Neuronal stem cell (in vitro differentiated cells): Measurements from ENCODE around the gene TMEM108.

Experiments used
- DNase-seq: peaks from one replicate; pipeline ENCODE4 v3.0.0-alpha.2; 2013; ENCODE audit warnings: low spot score
- H2AFZ ChIP-seq: one replicate; pipeline ENCODE4 v1.6.1; 2013; ENCODE audit warnings: mild to moderate bottlenecking, low read length, inconsistent platforms
- H2AK5ac ChIP-seq: 2 replicates; pipeline ENCODE4 v1.6.1; 2013; ENCODE audit warnings: low read depth, mild to moderate bottlenecking, inconsistent platforms, low read length, moderate library complexity, mixed read lengths
- H2BK120ac ChIP-seq: 2 replicates; pipeline ENCODE4 v1.6.1; 2013; ENCODE audit warnings: low read depth, mild to moderate bottlenecking, inconsistent platforms, low read length, moderate library complexity, mixed read lengths
- H2BK12ac ChIP-seq: one replicate; pipeline ENCODE4 v1.6.1; 2013; ENCODE audit warnings: low read length, inconsistent platforms
- H2BK15ac ChIP-seq: 2 replicates; pipeline ENCODE4 v1.6.1; 2013; ENCODE audit warnings: mild to moderate bottlenecking, low read length, inconsistent platforms, mixed read lengths
- H2BK5ac ChIP-seq: one replicate; pipeline ENCODE4 v1.6.1; 2013; ENCODE audit warnings: inconsistent platforms, mild to moderate bottlenecking, low read length, moderate library complexity
- H3K14ac ChIP-seq: one replicate; pipeline ENCODE4 v1.6.1; 2013; ENCODE audit warnings: low read length, inconsistent platforms
- H3K18ac ChIP-seq: 2 replicates; pipeline ENCODE4 v1.6.1; 2013; ENCODE audit warnings: low read length, inconsistent platforms
- H3K23ac ChIP-seq: 2 replicates; pipeline ENCODE4 v1.6.1; 2013; ENCODE audit warnings: low read depth, mild to moderate bottlenecking, mixed read lengths, low read length, inconsistent platforms; ENCODE audit not compliant: poor library complexity
- H3K27ac ChIP-seq: replicated peaks from 3 replicates; pipeline ENCODE4 v1.5.1; 2013; ENCODE audit warnings: low read length, inconsistent platforms
- H3K27me3 ChIP-seq, 3 experiments: 2 replicates each; pipeline ENCODE4 v1.6.1; 2013; ENCODE audit warnings: low read length in 3 of 3, mild to moderate bottlenecking in 2 of 3, inconsistent platforms in 1 of 3, low read depth in 1 of 3, mixed read lengths in 1 of 3, moderate library complexity in 1 of 3; ENCODE audit not compliant: control insufficient read depth in 3 of 3, insufficient read depth in 3 of 3
- H3K36me3 ChIP-seq, 2 donors: replicated peaks in 1 of 2; 2 replicates each; pipeline ENCODE4 v1.6.1; 2013; ENCODE audit warnings: low read length in 2 of 2; ENCODE audit not compliant: control insufficient read depth in 2 of 2, insufficient read depth in 2 of 2
- H3K4ac ChIP-seq: 2 replicates; pipeline ENCODE4 v1.6.1; 2013; ENCODE audit warnings: inconsistent platforms, mild to moderate bottlenecking, low read length, moderate library complexity
- H3K4me1 ChIP-seq, 2 donors: 1 replicate in 1 of 2; 2 replicates in 1 of 2; pipeline ENCODE4 v1.6.1; 2013; ENCODE audit warnings: low read length in 2 of 2, low read depth in 1 of 2; ENCODE audit not compliant: control insufficient read depth in 2 of 2, insufficient read depth in 1 of 2
- H3K4me2 ChIP-seq: one replicate; pipeline ENCODE4 v1.6.1; 2013; ENCODE audit warnings: mild to moderate bottlenecking, low read length, inconsistent platforms; ENCODE audit not compliant: insufficient read depth, poor library complexity, severe bottlenecking
- H3K4me3 ChIP-seq, 2 donors: 2 replicates each; pipeline ENCODE4 v1.5.1; 2013; ENCODE audit warnings: low read length in 2 of 2, mild to moderate bottlenecking in 2 of 2, inconsistent platforms in 1 of 2, moderate library complexity in 1 of 2
- H3K79me1 ChIP-seq: one replicate; pipeline ENCODE4 v1.6.1; 2013; ENCODE audit warnings: low read depth, mild to moderate bottlenecking, inconsistent platforms, low read length, moderate library complexity
- H3K9ac ChIP-seq: one replicate; pipeline ENCODE4 v1.6.1; 2013; ENCODE audit warnings: mild to moderate bottlenecking, low read depth, low read length, inconsistent platforms; ENCODE audit not compliant: poor library complexity
- H3K9me3 ChIP-seq, 2 donors: replicated peaks in 1 of 2; 2 replicates each; pipeline versions ENCODE3 to v1.6.1; 2013; ENCODE audit warnings: low read length in 2 of 2, mild to moderate bottlenecking in 2 of 2, inconsistent platforms in 1 of 2, low read depth in 1 of 2, mixed read lengths in 1 of 2, moderate library complexity in 1 of 2; ENCODE audit not compliant: control insufficient read depth in 2 of 2, insufficient read depth in 1 of 2
- H4K8ac ChIP-seq: one replicate; pipeline ENCODE4 v1.6.1; 2013; ENCODE audit warnings: low read depth, mild to moderate bottlenecking, inconsistent platforms, low read length, moderate library complexity
- H4K91ac ChIP-seq: one replicate; pipeline ENCODE4 v1.6.1; 2013; ENCODE audit warnings: low read length, low read depth, mild to moderate bottlenecking, inconsistent platforms; ENCODE audit not compliant: poor library complexity
- WGBS, 2 donors: extraction: QIAGEN DNeasy Blood & Tissue Kit; methylation state at CpG; one replicate each; pipeline ENCODE4 v1.1.7; 2013; ENCODE audit warnings: missing lambda C conversion rate in 2 of 2, mixed read lengths in 1 of 2; ENCODE audit not compliant: insufficient read length in 2 of 2, insufficient replicate concordance in 1 of 2; ENCODE audit errors: extremely low coverage in 2 of 2; 5-methylcytosine and 5-hydroxymethylcytosine counted together

The TMEM108 gene

DNA sequence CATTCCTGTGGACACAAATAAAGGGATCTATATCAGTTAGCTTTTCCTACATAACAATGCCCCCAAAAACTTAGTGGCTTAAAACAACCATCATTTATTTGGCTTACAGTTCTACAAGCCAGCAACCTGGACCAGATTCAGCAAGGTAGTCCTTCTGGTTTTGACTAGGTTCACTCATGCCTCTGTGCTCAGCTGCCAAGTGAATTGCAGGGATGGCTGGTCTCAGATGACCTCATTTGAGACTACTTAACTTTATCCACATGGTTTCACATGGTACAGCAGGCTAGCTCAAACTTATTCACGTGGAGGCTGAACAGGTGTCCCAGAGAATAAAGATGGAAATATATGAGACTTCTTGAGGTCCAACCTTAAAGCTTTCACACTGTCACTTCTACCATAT is 242.4 kb downstream of the TMEM108 start:
- no peak overlapping the region for H2BK120ac ChIP-seq
- H3K79me1 ChIP-seq, result no peaks in the 10 kb centered on the region
- no CpG with 5 or more reads among the region's 1 CpG for WGBS, 2 donors
- H3K9ac ChIP-seq, result no peak overlapping the region
- H2BK5ac ChIP-seq, result no peak overlapping the region
- H4K91ac ChIP-seq, result no peak overlapping the region
- no peaks in the 10 kb centered on the region for H3K9me3 ChIP-seq
- H2BK12ac ChIP-seq, result no peak overlapping the region
- H3K27ac ChIP-seq, result no peak overlapping the region
- H3K4me1 ChIP-seq, result peaks cover 0 to 7% of the 10 kb centered on the region in 2 donors
- H3K4me3 ChIP-seq, result no peak overlapping the region
- H3K27me3 ChIP-seq, result no peaks in the 10 kb centered on the region
- no peak overlapping the region for H2BK15ac ChIP-seq
- DNase-seq, result no peak
- H2AFZ ChIP-seq, result no peak overlapping the region
- no peak overlapping the region for H3K23ac ChIP-seq
- H3K18ac ChIP-seq, result no peak overlapping the region
- H3K14ac ChIP-seq, result no peak overlapping the region
- H4K8ac ChIP-seq, result no peak overlapping the region
- no peak overlapping the region for H3K4me2 ChIP-seq
- no peaks in the 10 kb centered on the region for H3K36me3 ChIP-seq
- H3K4ac ChIP-seq, result no peak overlapping the region
- H2AK5ac ChIP-seq, result no peak overlapping the region

DNA sequence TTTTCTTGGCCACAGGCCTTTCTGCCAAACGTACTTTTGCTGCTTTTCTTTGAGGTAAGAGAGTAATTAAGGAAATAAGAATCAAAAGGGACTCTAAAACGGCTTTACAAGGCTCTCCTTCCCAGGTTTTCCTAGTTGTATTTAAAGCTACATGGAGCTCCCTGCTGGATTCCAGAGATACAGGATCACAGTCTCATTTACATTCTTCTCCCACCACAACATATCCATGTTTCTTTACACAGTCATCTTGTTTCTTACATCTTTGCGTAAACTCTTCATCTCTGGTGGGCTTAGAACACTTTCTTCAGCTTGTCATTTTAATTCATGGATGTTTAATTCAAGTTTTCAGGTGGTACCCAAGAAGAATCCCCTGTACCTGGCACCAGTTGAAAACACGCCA is 244.0 kb downstream of the TMEM108 start:
- no peak overlapping the region for H3K27ac ChIP-seq
- H3K23ac ChIP-seq, result no peak overlapping the region
- no peak overlapping the region for H2AK5ac ChIP-seq
- no peak overlapping the region for H3K4ac ChIP-seq
- no peak overlapping the region for H3K9ac ChIP-seq
- H3K27me3 ChIP-seq, result no peaks in the 10 kb centered on the region
- no peak overlapping the region for H2BK120ac ChIP-seq
- H2BK5ac ChIP-seq, result no peak overlapping the region
- H4K8ac ChIP-seq, result no peak overlapping the region
- no peaks in the 10 kb centered on the region for H3K36me3 ChIP-seq
- no peak overlapping the region for H3K14ac ChIP-seq
- H3K79me1 ChIP-seq, result no peaks in the 10 kb centered on the region
- H2AFZ ChIP-seq, result no peak overlapping the region
- H3K4me1 ChIP-seq, result peaks cover 0 to 5% of the 10 kb centered on the region in 2 donors
- H3K9me3 ChIP-seq, result no peaks in the 10 kb centered on the region
- H3K4me3 ChIP-seq, result no peak overlapping the region
- no CpG with 5 or more reads among the region's 4 CpGs for WGBS, 2 donors
- no peak overlapping the region for H2BK12ac ChIP-seq
- H4K91ac ChIP-seq, result no peak overlapping the region
- no peak for DNase-seq
- no peak overlapping the region for H3K18ac ChIP-seq
- H3K4me2 ChIP-seq, result no peak overlapping the region
- H2BK15ac ChIP-seq, result no peak overlapping the region

DNA sequence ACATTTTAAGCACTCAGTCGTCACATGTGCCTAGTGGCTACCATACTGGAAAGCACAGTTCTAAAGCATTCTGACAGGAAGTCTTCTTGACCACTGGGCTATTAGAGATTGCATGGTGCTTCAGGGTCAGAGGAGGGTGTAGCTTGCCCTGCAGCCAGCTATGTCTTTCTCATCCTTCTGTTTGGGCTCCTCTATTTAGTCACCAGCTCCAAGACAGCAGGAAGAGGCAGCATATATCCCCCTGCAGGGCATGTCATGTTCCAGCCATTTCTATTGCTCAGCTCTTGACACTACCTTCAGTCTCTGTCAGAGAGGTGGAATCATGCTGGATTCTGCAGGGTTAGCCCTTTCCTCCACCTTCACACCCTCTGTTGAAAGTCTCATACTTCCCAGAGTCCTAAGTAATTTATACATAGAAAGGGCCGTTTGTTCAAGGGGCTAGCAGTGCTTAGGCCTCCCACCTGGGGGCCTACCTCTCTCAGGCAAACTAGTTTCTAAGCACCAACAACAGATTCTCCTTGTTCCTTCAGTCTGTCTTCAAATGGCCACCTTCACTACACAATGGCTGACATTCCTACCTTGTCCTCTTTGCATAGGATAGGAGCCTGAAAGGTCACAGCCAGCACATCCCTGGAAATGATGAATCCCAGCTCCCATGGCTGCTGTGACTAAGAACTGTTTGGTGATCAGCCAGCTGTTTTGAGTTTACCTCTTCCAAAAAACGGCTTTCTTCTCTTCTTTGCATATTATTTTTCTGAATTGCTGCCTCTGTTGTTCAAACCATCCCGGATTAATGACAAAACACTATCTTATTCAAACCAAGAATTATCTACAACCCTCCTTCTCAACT is 246.0 kb downstream of the TMEM108 start:
- Histone ChIP-seq H3K79me1 (no peaks in the 10 kb centered on the region), H2BK12ac (no peak overlapping the region), H3K27ac (no peak overlapping the region), H2AK5ac (no peak overlapping the region), H4K91ac (no peak overlapping the region), H3K4ac (no peak overlapping the region), H3K4me2 (no peak overlapping the region), H3K9ac (no peak overlapping the region), H2BK5ac (no peak overlapping the region), H3K23ac (no peak overlapping the region), H3K18ac (no peak overlapping the region), H3K14ac (no peak overlapping the region), H2AFZ (no peak overlapping the region), H3K4me1 (peaks cover 0 to 4% of the 10 kb centered on the region in 2 donors), H2BK120ac (no peak overlapping the region), H2BK15ac (no peak overlapping the region), H3K9me3 (no peaks in the 10 kb centered on the region), H4K8ac (no peak overlapping the region), H3K4me3 (no peak overlapping the region), H3K27me3 (no peaks in the 10 kb centered on the region), H3K36me3 (no peaks in the 10 kb centered on the region)
- peak; percentile 18 for DNase-seq
- no CpG with 5 or more reads among the region's 4 CpGs for WGBS, 2 donors

DNA sequence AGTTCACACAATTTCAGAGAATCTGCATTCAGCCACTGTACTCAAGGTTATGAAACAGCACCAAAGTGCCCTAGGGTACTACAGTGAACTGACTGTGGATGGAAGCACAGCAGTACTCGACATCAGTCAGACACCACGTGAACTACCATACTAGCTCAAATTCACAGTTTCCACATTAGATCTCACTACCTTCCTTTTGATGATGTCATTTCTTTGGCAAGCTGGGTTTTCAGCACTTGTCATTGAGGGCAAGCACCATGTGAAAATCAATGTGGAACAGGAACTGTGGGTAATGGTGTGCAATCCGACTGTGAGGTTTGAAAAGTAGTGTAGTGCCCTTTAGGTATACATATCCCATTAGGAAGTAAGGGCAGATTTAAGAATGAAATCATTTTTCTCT is 251.1 kb downstream of the TMEM108 start:
- Histone ChIP-seq H3K9ac (no peak overlapping the region), H3K9me3 (no peaks in the 10 kb centered on the region), H4K8ac (no peak overlapping the region), H2BK12ac (no peak overlapping the region), H3K23ac (no peak overlapping the region), H3K4me1 (peaks cover 0 to 1% of the 10 kb centered on the region in 2 donors), H3K79me1 (no peaks in the 10 kb centered on the region), H3K18ac (no peak overlapping the region), H4K91ac (no peak overlapping the region), H2AFZ (no peak overlapping the region), H3K4me3 (no peak overlapping the region), H3K14ac (no peak overlapping the region), H2BK120ac (no peak overlapping the region), H3K27ac (no peak overlapping the region), H2AK5ac (no peak overlapping the region), H3K4ac (no peak overlapping the region), H2BK5ac (no peak overlapping the region), H3K4me2 (no peak overlapping the region), H3K36me3 (no peaks in the 10 kb centered on the region), H2BK15ac (no peak overlapping the region), H3K27me3 (no peaks in the 10 kb centered on the region)
- DNase-seq, result no peak
- WGBS, 2 donors, result no CpG with 5 or more reads among the region's 3 CpGs
